GM18505 (cell line): Measurements from ENCODE around the gene SCFD2.
"Not testable (repeated sequence)": the region's sequence is repeated elsewhere in the genome, so short reads cannot be mapped to it uniquely, and the experiment has no call there.

Experiments
- ATAC-seq: cut with Tn5 transposase; IDR thresholded peaks from one replicate; pipeline ENCODE4 v1.9.1; 2021; ENCODE audit not compliant: unreplicated experiment
- POLR2A ChIP-seq: IDR thresholded peaks from 4 replicates; pipeline ENCODE4 v1.6.1; 2011; ENCODE audit warnings: borderline replicate concordance; ENCODE audit not compliant: insufficient read depth, insufficient read length; ENCODE audit errors: extremely low read depth

SCFD2 gene

DNA sequence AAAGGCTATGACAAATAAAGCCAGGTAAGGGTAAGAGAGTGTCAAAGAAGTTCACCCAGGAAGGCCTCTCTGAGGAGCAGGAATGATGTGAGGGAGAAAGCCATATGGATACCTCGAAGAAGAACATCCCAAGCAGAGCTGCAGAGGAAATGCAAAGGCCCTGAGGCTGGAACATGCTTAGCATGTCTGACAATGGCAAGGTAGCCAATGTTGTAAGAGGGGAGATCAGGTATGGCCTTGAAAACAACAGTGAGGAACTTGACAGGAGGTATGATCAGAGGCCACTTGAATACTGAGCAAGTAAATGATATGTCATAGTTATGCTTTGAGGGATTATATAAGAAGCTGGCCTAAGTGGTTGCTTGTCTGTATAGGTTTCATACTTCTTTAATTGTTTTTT, 3.8 kb downstream of the SCFD2 start:
- TF ChIP-seq POLR2A = no peak
- ATAC-seq = no peak

DNA sequence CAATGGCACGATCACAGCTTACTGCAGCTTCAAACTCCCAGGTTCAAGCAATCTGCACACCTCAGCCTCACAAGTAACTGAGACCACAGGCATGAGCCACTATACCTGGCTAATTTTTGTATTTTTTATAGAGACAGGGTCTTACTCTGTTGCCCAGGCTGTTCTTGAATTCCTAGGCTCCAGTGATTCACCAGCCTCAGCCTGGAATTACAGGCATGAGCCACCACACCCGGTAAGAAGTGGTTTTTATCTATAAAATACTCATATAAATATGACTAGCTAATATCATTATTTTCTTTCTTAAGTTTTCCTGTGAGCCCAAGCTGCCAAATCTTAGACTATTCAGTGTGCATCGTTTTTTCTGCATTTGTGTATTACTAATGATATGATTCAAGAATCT, 4.4 kb downstream of the SCFD2 start:
- no peak for ATAC-seq
- TF ChIP-seq POLR2A = no peak

DNA sequence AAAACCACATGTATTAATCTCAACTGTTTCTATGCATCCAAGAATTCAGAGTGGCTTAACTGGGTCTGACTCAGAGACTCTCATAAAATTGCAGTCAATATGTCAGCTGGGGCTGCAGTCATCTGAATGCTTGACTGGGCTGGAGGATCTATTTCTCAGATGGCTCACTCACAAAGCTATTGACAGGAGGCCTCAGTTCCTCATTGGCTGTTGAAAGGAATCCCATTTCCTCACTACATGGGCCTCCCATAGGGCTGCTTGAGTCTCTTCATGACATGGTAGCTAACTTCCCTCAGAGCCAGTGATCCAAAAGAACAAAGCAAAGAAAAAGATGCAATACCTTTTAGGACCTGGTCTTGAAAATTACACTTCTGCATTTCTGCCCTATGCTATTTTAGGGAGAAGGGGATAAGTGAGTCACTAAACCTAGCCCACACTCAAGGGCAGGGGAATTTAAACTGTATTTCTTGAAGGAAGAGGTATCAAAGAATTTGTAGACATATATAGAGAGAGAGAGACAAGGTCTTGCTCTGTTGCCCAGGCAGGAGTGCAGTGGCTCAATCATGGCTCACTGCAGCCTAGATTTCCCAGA, 9.8 kb downstream of the SCFD2 start:
- no peak for ATAC-seq
- no peak for TF ChIP-seq POLR2A

DNA sequence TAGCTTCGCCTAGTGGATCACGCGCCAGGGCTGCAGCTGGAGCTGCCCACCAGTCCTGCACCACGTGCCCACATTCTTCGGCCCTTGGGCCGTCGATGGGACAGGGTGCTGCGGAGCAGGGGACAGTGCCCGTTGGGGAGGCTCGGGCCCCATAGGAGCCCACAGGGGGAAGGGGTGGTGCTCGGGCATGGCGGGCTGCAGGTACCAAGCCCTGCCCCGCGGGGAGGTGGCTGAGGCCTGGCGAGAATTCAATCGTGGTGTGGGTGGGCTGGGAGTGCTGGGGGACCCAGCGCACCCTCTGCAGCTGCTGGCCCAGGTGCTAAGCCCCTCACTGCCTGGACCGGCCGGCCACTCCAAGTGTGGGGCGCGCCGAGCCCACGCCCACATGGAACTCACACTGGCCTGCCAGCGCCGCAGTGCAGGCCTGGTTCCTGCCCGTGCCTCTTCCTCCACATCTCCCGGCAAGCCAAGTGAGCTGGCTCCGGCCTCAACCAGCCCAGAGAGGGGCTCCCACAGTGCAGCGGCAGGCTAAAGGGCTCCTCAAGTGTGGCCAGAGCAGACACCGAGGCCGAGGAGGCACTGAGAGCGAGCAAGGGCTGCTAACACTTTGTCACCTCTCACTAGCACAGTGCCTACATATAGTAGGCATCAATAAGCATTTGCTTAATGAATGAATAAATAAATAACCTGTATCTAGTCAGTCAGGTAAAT, 11.7 kb downstream of the SCFD2 start:
- ATAC-seq = no peak
- no peak for TF ChIP-seq POLR2A

DNA sequence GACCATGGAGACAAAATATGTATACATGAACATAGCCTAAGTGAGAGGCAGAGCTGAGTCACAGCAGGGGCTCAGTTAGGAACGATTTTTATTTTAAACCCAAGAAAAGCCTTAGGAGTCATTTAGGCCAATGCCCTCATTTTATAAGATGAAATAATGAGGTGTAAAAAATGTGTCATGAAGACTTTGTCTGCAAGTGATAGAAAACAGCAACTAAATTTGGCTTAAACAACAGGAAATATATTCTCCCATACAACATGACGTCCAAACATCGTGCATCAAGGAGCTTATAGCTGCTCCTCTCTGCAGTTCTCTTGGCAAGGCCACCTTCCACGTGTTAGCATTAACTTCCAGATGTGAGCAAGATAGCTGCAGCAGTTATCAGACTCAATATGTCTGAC, 16.8 kb downstream of the SCFD2 start:
- no peak for TF ChIP-seq POLR2A
- no peak for ATAC-seq

DNA sequence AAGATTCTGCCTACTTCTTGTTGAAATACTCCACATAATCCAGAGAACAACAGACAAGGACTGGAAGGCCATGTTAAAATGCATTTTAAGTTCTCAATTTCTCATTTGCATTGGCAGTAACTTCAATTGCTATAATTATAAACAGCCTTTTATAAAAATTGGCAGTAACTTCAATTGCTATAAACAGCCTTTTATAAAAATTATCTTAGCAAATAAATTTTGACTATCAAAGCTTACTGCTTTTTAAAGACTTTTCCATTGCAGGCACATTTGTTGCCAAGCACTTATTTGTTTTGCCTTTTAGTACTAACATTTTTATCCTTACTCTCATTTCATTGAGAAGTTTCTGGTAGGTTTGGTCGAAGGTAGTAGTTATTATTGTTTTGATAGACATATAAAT, 17.8 kb downstream of the SCFD2 start:
- no peak for ATAC-seq
- TF ChIP-seq POLR2A = no peak

DNA sequence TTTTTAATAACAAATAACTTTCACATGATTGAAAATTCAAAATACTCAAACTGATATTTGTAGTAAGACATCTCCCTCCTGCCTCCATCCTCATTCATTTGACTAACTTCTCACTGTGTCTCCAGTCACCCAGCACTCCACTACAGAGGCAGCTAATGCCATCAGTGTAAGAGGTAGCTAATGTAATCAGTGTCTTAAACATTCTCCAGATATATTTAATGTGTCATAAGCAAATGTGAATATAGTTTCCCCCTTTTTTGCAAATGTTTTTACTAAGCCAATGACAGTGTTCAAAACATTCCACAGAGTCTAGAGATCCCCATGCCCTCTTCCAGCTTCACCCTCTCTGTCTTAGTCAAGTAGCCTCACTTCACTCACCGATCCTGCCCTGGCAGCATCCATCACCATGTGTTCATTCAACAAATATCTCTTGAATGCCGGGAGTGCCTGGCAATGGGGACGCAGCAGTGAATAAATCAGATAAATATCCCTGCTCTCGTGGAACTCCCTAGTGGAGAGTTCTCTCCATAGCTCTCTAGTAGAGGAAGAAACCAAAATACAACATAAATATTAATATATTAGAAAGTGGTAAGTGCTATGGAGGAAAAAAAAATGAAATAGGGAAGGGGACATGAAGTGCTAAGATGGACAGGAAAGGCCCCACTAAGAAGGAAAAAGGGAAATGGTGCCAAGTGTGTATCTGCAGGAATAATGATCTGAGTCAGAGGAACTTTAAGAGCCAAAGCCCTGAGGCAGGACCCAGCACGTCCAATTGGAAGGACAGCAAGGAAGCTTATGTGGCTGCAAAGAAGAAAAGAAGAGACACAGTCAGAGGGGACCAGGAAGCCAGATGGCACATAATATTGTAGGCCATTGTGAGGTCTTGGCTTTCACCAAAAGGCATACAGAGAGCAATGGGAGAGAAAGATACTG, 18.7 kb downstream of the SCFD2 start:
- TF ChIP-seq POLR2A = no peak
- ATAC-seq = no peak

GRCh38 chr4:53346392-53346791, 19.5 kb downstream of the SCFD2 start:
- not testable (repeated sequence) for ATAC-seq

DNA sequence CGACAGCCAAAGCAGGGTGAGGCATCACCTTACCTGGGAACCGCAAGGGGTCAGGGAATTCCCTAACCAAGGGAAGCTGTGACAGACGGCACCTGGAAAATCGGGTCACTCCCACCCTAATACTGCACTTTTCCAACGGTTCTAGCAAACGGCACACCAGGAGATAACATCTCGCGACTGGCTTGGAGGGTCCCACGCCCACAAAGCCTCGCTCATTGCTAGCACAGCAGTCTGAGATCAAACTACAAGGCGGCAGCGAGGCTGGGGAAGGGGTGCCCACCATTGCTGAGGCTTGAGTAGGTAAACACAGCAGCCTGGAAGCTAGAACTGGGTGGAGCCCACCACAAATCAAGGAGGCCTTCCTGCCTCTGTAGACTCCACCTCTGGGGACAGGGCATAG, 25.7 kb downstream of the SCFD2 start:
- ATAC-seq = not testable (repeated sequence)

DNA sequence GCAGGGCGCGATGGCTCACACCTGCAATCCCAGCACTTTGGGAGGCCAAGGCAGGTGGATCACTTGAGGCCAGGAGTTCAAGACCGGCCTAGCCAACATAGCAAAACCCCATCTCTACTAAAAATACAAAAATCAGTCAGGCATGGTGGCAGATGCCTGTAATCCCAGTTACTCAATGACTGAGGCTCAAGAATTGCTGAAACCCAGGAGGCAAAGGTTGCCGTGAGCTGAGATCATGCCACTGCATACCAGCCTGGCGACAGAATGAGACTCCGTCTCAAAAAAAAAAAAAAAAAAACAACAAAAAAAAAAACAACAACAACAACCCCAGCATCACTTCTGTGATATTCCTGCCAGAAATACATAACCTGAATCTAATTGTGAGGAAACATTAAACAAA, 30.9 kb downstream of the SCFD2 start:
- not testable (repeated sequence) for ATAC-seq

DNA sequence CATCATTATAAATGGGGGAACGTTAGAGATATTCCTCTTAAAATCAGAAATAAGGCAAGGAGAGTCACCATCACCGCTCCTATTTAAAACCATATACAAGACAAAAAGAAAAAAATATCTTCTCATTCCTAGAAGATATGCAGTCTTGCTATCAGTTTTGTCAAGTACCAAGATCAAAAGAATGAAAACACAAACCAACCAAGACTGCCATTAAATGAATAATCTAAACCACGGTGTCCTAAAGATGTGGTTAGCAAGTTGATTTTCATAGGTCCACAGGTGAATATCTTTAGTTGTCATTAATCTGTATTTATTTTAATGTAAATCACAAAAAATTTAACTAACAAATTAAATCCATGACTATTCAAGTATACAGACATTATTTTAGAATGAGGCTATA, 39.3 kb downstream of the SCFD2 start:
- no peak for ATAC-seq
- no peak for TF ChIP-seq POLR2A

DNA sequence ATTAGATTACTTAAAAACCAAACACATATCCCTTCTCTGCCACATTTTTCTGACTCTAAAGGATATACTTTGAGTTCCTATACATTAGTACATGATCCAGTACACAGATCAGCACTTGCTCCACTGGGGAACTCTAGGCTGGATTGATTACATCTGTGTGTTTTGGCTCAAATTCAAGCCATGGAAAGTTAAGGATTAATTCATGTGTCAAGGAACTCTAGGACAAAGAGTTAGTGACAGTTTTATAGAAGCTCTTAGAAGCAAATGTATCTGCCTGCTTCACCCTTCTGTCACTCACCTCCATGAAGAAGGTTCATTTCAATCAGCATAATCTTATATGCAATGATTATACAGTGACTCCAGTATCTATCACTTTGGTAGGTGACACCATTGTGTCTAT, 43.2 kb downstream of the SCFD2 start:
- ATAC-seq = no peak
- TF ChIP-seq POLR2A = no peak

GRCh38 chr4:53321984-53322289, 43.9 kb downstream of the SCFD2 start:
- no peak for TF ChIP-seq POLR2A
- no peak for ATAC-seq
